Stimulated activated CD8-positive, alpha-beta memory T cell treated with anti-CD3 and anti-CD28 coated beads, Interleukin-4, amount 100 ng/mL, for 24 hours (primary cell): ENCODE data around the gene TCEAL3.
"Not testable (repeated sequence)": the region's sequence is repeated elsewhere in the genome, so short reads cannot be mapped to it uniquely, and the experiment has no call there.

Experiments
- DNase-seq: peaks from one replicate; pipeline ENCODE4 v3.0.0-alpha.2; 2020; ENCODE audit warnings: low read depth

The TCEAL3 gene, protein sequence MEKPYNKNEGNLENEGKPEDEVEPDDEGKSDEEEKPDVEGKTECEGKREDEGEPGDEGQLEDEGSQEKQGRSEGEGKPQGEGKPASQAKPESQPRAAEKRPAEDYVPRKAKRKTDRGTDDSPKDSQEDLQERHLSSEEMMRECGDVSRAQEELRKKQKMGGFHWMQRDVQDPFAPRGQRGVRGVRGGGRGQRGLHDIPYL

DNA sequence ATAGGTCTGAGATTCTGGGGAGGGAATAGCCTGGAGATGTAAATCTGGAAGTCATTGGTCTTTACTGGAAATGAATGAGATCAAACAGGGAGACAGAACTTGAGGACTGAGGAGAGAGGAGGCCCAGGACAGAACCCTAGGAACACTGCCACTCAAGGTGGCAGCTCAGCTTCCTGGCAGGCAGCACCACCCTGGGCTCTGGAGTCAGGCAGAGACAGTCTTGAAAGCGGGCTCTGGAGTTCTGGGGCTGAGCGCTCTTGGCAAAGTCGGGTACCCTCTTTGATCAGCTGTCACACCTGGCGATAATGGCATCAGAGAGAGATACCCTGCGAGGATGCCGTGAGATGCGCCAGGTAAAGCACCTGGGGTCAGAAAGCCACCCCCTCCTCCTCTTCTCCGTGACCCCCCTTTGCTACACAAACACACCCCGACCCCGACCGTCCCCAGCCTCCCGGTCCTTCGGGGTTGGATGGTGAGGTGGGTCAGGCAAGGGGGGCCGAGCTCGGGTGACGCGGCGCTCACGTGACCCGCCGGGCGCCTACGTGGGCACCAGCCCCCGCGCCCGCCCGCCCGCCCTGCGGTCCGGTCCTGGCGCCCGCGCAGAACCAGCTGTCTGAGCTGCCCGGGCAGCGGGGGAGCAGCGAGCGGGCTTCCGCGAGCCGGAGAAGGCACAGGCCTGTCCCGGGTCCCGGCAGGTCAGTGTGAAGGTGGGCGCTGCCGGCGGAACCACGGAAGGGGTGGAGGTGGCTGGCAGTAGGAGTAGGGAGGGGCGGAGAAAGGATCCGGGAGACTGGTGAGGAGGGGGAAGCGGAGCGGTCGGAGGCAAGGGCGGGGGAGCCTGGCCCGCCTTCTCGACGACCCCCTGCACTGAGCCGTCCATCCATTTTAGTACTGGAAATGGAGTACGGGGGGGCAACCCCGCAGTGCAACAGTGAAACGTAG is at the start of gene TCEAL3:
Gene TCEAL3, plus strand, starts transcription at position 600 of the 942 bp plus-strand sequence. CDS start 1,102 bp downstream, outside the sequence.
- no peak for DNase-seq

GRCh38 chrX:103560256-103560655 is 47.5 kb upstream of the TCEAL3 start:
- DNase-seq, result no peak

GRCh38 chrX:103562801-103563200 is 45.0 kb upstream of the TCEAL3 start:
- DNase-seq, result no peak

GRCh38 chrX:103565197-103565596 is 42.6 kb upstream of the TCEAL3 start:
- no peak for DNase-seq

DNA sequence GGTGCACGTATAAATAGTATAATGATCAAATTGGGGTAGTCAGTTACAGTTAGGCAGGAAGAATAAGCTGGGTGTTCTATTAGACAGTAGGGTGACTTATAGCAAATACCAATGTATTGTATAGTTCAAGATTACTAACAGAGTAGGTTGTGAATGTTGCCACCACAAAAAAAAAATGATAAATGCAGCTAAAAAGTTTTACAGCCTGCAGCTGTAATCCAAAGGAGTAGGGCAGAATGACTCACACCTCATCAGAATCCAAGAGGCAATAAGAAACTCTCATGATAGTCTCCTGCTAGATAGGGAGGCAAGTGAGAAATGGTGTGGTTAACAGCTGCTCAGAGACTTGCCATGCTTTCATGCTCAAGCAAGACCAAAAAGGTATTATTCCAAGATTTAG is 42.0 kb upstream of the TCEAL3 start:
- no peak for DNase-seq

GRCh38 chrX:103571121-103571520 is 36.6 kb upstream of the TCEAL3 start:
- no peak for DNase-seq

GRCh38 chrX:103571726-103572125 is 36.0 kb upstream of the TCEAL3 start:
- no peak for DNase-seq

DNA sequence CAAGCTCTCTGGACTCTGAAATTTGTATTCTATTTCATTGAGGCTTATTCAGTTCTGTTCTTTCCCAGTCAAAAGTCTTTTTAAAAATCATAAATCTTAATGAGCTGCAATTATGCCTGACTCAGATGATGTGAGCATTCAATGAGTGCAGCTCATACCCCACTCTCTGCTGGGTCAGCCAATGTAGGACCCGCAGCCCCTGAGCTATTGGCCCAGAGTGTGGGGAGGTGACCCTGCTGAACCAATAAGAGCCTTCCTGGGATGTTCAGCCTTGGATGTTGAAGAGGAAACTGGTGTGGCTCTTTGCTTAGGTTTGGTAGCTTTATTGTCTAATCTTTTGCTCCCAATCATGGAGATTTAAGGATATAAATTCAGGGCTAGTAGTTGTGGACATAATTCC is 34.6 kb upstream of the TCEAL3 start:
- DNase-seq, result no peak

GRCh38 chrX:103584596-103584995 is 23.2 kb upstream of the TCEAL3 start:
- DNase-seq, result no peak

DNA sequence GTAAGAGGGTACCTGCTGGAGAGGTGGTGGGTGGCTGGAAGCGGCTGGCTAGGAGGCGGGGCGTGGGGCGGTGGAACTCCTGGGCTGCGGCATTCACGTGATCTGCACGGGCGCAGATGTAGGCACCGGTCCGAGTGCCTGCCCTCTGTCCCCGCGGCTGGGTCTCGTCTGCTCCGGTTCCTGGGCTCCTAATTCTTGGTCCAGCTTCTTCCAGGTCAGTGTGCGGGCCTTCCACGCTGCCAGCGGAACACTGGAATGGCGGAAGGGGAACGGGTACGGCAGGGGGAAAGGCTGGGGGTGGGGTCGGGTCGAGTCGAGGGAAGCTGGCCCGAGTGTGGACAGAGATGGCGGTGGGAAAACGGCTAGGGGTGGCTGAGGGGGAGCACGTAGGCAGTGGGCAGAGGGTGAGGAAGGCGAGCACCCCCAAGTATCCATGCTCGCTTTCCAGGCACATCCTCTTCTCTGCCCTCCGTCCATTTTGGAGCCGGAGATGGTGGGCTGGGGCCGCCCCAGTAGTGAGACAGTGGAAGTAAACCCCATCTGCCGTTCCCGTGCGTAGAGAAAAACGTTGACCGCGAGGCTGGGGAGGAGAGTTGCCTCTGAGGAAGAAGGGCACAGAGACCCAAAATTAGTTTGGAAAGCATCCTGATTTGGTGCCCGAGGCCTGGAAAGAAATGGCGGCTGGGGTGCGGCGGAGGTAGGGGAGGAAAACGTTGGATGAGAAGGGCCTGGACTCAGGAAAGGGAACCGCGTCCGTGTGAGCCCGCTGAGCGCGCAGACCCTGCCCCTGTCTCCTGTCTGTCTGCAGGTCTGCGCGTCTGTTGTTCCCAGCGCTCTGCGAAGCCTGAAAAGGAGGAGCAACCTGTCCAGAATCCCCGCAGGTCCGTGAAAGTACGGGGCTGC is 22.1 kb upstream of the TCEAL3 start, which contains the start of gene TCEAL4:
Gene TCEAL4, plus strand, starts transcription at position 105 of the 903 bp plus-strand sequence. CDS start 1,161 bp downstream, outside the sequence.
- peak; percentile 42 for DNase-seq

DNA sequence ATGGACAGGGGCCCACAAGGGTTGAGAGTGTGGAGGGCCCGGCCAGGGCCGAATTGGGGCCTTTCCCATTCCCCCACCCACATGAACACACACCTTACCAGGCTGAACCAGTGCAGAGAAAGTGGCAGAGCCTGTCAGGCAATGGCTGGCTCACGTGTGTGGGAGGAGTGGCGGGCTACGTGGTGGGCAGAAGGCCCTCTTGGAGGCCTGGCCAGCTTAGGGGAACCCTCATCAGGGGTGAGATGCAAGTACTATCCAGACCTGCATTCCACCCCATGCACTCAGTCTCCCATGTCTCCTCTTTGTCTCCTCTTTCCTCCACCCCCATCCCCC is 21.5 kb upstream of the TCEAL3 start:
- DNase-seq, result no peak

- no peak for DNase-seq
These were observed 21.1 kb upstream of the TCEAL3 start for GRCh38 chrX:103586659-103587058.

DNA sequence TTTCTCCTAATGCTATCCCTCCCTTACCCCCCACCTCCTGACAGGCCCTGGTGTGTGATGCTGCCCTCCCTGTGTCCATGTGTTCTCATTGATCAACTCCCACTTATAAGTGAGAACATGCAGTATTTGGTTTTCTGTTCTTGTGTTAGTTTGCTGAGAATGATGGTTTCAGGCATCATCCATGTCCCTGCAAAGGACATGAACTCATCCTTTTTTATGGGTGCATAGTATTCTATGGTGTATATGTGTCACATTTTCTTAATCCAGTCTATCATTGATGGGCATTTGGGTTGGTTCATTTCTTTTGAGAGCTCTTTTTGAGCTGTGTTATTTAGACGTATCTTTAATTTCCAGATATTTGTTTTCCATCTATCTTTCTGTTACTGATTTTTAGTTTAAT is 15.5 kb upstream of the TCEAL3 start:
- not testable (repeated sequence) for DNase-seq

GRCh38 chrX:103595202-103595601 is 12.6 kb upstream of the TCEAL3 start:
- not testable (repeated sequence) for DNase-seq

- DNase-seq, result no peak
These were observed 672 bp downstream of the TCEAL3 start for GRCh38 chrX:103608306-103608963.

- no peak for DNase-seq
These were observed 2.5 kb downstream of the TCEAL3 start for GRCh38 chrX:103610282-103610681.

DNA sequence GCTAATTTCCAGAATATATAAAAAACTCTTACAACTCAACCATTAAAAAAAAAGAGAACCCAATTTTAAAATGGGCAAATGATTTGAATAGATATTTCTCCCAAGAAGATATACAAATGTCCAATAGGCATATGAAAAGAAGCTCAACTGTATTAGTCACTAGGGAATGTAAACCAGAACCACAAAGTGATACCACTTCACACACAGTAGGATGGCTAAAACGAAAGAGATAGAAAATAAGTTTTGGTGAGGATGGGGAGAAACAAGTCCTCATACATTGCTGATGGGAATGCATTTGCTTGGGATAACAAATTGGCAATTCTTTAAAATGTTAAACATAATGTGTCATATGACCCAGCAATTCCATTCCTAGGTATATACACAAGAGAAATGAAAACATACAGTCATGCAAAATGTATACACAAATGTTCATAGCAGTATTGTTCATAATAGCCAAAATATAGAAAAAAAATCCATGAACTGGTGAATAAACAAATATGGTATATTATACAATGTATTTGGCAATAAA is 5.7 kb downstream of the TCEAL3 start:
- DNase-seq, result no peak

- DNase-seq, result no peak
These were observed 7.2 kb downstream of the TCEAL3 start for GRCh38 chrX:103614999-103615398.

DNA sequence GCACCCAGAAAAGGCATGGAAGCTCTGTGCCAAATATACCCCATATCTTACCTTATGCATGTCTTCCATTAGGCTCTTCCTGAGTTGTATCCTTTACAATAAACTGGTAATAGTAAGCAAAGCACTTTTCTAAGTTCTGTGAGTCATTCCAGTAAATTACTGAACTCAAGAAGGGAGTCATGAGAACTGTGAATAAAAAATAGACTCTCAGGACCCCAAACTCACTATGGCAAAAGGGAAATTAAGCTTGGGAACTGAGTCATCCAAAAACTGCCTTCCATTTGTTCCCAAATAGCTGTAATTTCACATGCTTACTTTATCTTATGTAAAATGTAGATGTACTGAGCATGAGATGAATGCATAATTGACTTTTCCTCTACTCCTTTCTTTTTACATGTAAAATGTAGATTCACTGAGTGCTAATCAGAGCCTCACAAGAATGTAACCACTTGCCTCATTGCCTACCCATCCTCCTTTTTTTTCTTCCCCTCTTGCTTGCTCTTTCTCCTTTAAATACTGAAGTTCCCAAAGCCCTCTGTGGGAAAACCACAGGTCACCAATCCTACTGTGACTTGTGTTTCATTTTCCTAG is 8.1 kb downstream of the TCEAL3 start:
- no peak for DNase-seq

- no peak for DNase-seq
These were observed 9.0 kb downstream of the TCEAL3 start for GRCh38 chrX:103616676-103617186.

GRCh38 chrX:103624111-103624510 is 16.3 kb downstream of the TCEAL3 start:
- no peak for DNase-seq
